GM12878 (cell line): ENCODE measurements around the gene GMPPA. TPM values are rescaled to one million over a fixed set of nuclear protein-coding genes. Genes with fewer than 3 reads are reported as not detected.

Source experiments
- ATAC-seq: fragments of 200-7000 bp; cut with Tn5 transposase; 3 replicates; pipeline ENCODE4 v1.9.1; 2020; ENCODE audit warnings: mild to moderate bottlenecking, moderate library complexity
- BruUV-seq: library from RNA; stranded (reverse); fragments of 400-500 nt; replicated peaks from 2 replicates; lab custom pipeline; 2021; lab: Mats Ljungman, UMichigan
- CTCF ChIA-PET: fragments of 300-600 bp; sonication (Branson Sonifier 250); formaldehyde crosslinking; extraction: SDS; loops from one replicate; lab custom pipeline; 2021; ENCODE audit warnings: inconsistent platforms; lab: Yijun Ruan, JAX
- POLR2A ChIA-PET: fragments of 350-600 bp; formaldehyde crosslinking; extraction: SDS; loops from one replicate; lab custom pipeline; 2021; ENCODE audit warnings: inconsistent platforms; lab: Charles Lee
- RAD21 ChIA-PET: fragments of 300-600 bp; sonication (Branson Sonifier 250); formaldehyde crosslinking; loops from one replicate; lab custom pipeline; 2023; ENCODE audit warnings: antibody characterized with exemption; ENCODE audit not compliant: unreplicated experiment; lab: Charles Lee
- SMC1A ChIA-PET: fragments of 300-600 bp; sonication (Branson Sonifier 250); formaldehyde crosslinking; loops from one replicate; lab custom pipeline; 2023; ENCODE audit not compliant: unreplicated experiment, uncharacterized antibody; lab: Charles Lee
- DNase-seq: peaks from one replicate; pipeline ENCODE4 v3.0.0-alpha.2; 2011; ENCODE audit warnings: low read depth, low spot score
- FAIRE-seq: peaks from 3 replicates; lab custom pipeline; 2011; peaks lifted over from hg19 to GRCh38; lab: Jason Lieb, UNC
- H2AFZ ChIP-seq: 2 replicates; pipeline ENCODE4 v1.6.0; 2011; ENCODE audit warnings: low read depth, low read length, control low read depth; ENCODE audit not compliant: control insufficient read depth
- H3K27ac ChIP-seq: 2 replicates; pipeline ENCODE4 v1.5.1; 2011; ENCODE audit warnings: control low read depth; ENCODE audit not compliant: control insufficient read depth, insufficient read depth
- H3K27me3 ChIP-seq, 2 experiments: replicated peaks in 1 of 2; 2 replicates each; pipeline versions ENCODE4 v1.6.0 to v1.6.1; 2011; ENCODE audit warnings: low read length in 1 of 2; ENCODE audit not compliant: control insufficient read depth in 2 of 2, insufficient read depth in 2 of 2
- H3K36me3 ChIP-seq, 2 experiments: 2 replicates each; pipeline ENCODE4 v1.5.1; 2011; ENCODE audit warnings: low read length in 1 of 2; ENCODE audit not compliant: control insufficient read depth in 2 of 2, insufficient read depth in 2 of 2
- H3K4me1 ChIP-seq: 2 replicates; pipeline ENCODE4 v1.6.1; 2011; ENCODE audit warnings: mild to moderate bottlenecking, low read length, moderate library complexity, mixed read lengths; ENCODE audit not compliant: control insufficient read depth, insufficient read depth
- H3K4me2 ChIP-seq: 2 replicates; pipeline ENCODE4 v1.6.0; 2011; ENCODE audit warnings: control low read depth; ENCODE audit not compliant: control insufficient read depth, insufficient read depth
- H3K4me3 ChIP-seq: fragments of 200-600 bp; sonication (generic); 2 replicates; pipeline ENCODE4 v1.5.1; 2016
- H3K79me2 ChIP-seq: 2 replicates; pipeline ENCODE4 v1.6.0; 2011; ENCODE audit warnings: low read length; ENCODE audit not compliant: control insufficient read depth, insufficient read depth
- H3K9ac ChIP-seq: 2 replicates; pipeline ENCODE4 v1.8.0; 2011; ENCODE audit warnings: low read length, control low read depth, mixed read lengths; ENCODE audit not compliant: control insufficient read depth, insufficient read depth
- H3K9me3 ChIP-seq: replicated peaks from 3 replicates; pipeline ENCODE4 v1.5.1; 2011; ENCODE audit warnings: mild to moderate bottlenecking, low read length; ENCODE audit not compliant: control insufficient read depth, insufficient read depth
- H4K20me1 ChIP-seq: 2 replicates; pipeline ENCODE4 v1.6.0; 2011; ENCODE audit not compliant: control insufficient read depth, insufficient read depth
- ATF2 ChIP-seq: IDR thresholded peaks from 2 replicates; pipeline ENCODE4 v1.6.1; 2012; ENCODE audit warnings: low read length, inconsistent platforms
- ATF7 ChIP-seq: fragments of 450-650 bp; IDR thresholded peaks from 2 replicates; pipeline ENCODE4 v1.6.1; 2016; ENCODE audit warnings: low read depth, mild to moderate bottlenecking
- BRCA1 ChIP-seq: IDR thresholded peaks from 2 replicates; pipeline ENCODE4 v1.6.1; 2011; ENCODE audit warnings: low read depth, low read length, improper control_type of control experiment
- CBFB ChIP-seq: IDR thresholded peaks from 2 replicates; pipeline ENCODE4 v1.6.1; 2016; ENCODE audit warnings: antibody characterized with exemption, low read depth
- GATAD2B ChIP-seq: fragments of 450-650 bp; conservative IDR thresholded peaks from 2 replicates; pipeline ENCODE4 v1.6.1; 2017; ENCODE audit warnings: low read depth, mild to moderate bottlenecking, moderate library complexity
- HDAC2 ChIP-seq: fragments of 200-600 bp; sonication (generic); IDR thresholded peaks from 2 replicates; pipeline ENCODE4 v1.6.1; 2017
- KDM1A ChIP-seq: fragments of 200-600 bp; sonication (generic); IDR thresholded peaks from 2 replicates; pipeline ENCODE4 v1.6.1; 2016; ENCODE audit warnings: borderline replicate concordance
- MYC ChIP-seq: IDR thresholded peaks from 2 replicates; pipeline ENCODE4 v1.6.1; 2011; ENCODE audit warnings: mild to moderate bottlenecking, low read length, moderate library complexity, inconsistent platforms; ENCODE audit not compliant: insufficient read depth, insufficient replicate concordance, insufficient read length, severe bottlenecking
- NFIC ChIP-seq: IDR thresholded peaks from 2 replicates; pipeline ENCODE4 v1.6.1; 2012; ENCODE audit warnings: low read depth, mild to moderate bottlenecking, inconsistent platforms, low read length, moderate library complexity
- NR2C1 ChIP-seq: fragments of 450-650 bp; IDR thresholded peaks from 2 replicates; pipeline ENCODE4 v1.6.1; 2017; ENCODE audit warnings: antibody characterized with exemption, mild to moderate bottlenecking, moderate library complexity
- POLR2AphosphoS5 ChIP-seq: IDR thresholded peaks from 2 replicates; pipeline ENCODE4 v1.6.1; 2011; ENCODE audit warnings: mild to moderate bottlenecking, low read length, inconsistent platforms
- RB1 ChIP-seq: fragments of 450-650 bp; formaldehyde crosslinking; IDR thresholded peaks from 2 replicates; pipeline ENCODE4 v1.6.1; 2017; ENCODE audit warnings: mild to moderate bottlenecking, borderline replicate concordance
- RELB ChIP-seq: fragments of 450-650 bp; IDR thresholded peaks from 2 replicates; pipeline ENCODE4 v1.6.1; 2017; ENCODE audit warnings: low read depth, mild to moderate bottlenecking, moderate library complexity
- RUNX3 ChIP-seq: IDR thresholded peaks from 2 replicates; pipeline ENCODE4 v1.6.1; 2012; ENCODE audit warnings: low read length, inconsistent platforms
- STAT3 ChIP-seq: IDR thresholded peaks from 2 replicates; pipeline ENCODE4 v1.6.1; 2011; ENCODE audit warnings: low read depth, low read length, improper control_type of control experiment
- ZNF274 ChIP-seq: IDR thresholded peaks from one replicate; pipeline ENCODE4 v1.8.0; 2011; ENCODE audit not compliant: insufficient read length, insufficient read depth
- WGBS: methylation state at CpG from one replicate; pipeline ENCODE4 v1.1.6; 2016; ENCODE audit warnings: low lambda C conversion rate; ENCODE audit not compliant: insufficient replicate concordance, insufficient coverage; ENCODE audit errors: missing lambda C conversion rate; 5-methylcytosine and 5-hydroxymethylcytosine counted together
- in situ Hi-C: fragments of 300-500 bp; cut with MboI; formaldehyde crosslinking; loops from 9 replicates; pipeline ENCODE4 v1.14.3; 2018; ENCODE audit warnings: mixed read lengths
- intact Hi-C: fragments of 100-400 bp; cut with micrococcal nuclease; formaldehyde crosslinking; loops from one replicate; pipeline ENCODE4 v1.14.2; 2022; ENCODE audit not compliant: unreplicated experiment
- polyA plus RNA-seq, 11 experiments: library from polyadenylated mRNA; depleted of rRNA in 4 of 11; unstranded in 6 of 11; stranded (reverse) in 5 of 11; fragments of >200 nt; fragmentation: Nextera tagmentation in 4 of 11; fragmentation: Illumina TruSeq in 1 of 11; extraction: Ambion mirVana in 4 of 11; extraction: Trizol in 1 of 11; gene quantifications; 1 replicate in 1 of 11; 2 replicates in 10 of 11; pipeline versions ENCODE4 v1.2.1 to v1.2.3, GENCODE V29; 2011 to 2016; ENCODE audit warnings: inconsistent platforms in 2 of 11, missing spikeins in 2 of 11, low read depth in 1 of 11
- total RNA-seq, 4 experiments: library from RNA; depleted of rRNA in 3 of 4; stranded (reverse); fragments of >200 nt in 3 of 4; fragmentation: Illumina TruSeq in 1 of 4; extraction: Trizol in 1 of 4; gene quantifications; 2 replicates each; pipeline versions ENCODE4 v1.2.1 to v1.2.3, GENCODE V29; 2013 to 2021
- TF ChIP-seq, protein P1 (sequence below): fragments of 450-650 bp; formaldehyde crosslinking; IDR thresholded peaks from 2 replicates; pipeline ENCODE4 v1.5.0; 2022; ENCODE audit warnings: mild to moderate bottlenecking, missing genetic modification characterization

Gene GMPPA
- total and polyA plus RNA-seq, 10 of the 15 experiments (the other 5 are each of a cell fraction or from before 2014, with no cell fraction given): 1.9 to 83.2 (median 45.0) TPM

DNA sequence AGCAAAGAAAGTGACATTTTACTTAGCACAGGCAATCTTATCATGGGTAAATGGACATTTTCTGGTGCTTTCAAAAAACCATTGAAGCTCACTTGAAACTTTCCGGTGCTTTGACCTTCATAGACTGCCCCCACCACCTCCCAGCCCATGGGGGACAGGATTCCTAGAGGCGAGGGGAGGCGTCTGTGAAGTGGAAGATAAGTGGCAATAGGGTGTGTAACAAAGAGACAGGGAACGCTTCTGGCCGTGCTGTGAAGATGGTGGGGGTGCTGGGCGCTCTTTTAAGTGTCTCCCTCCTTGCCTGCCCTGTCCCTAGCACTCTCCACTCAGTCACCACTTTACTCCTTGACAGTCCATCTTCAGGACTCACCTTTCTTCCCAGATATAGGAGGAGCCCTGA lies 23.4 kb upstream of the GMPPA start:
- WGBS: 12% methylated on average over 6 of the region's 6 CpGs
- no peaks in the 10 kb centered on the region; a peak in 2 of 4 replicates for H3K27me3 ChIP-seq
- H3K4me1 ChIP-seq: no peaks in the 10 kb centered on the region
- TF ChIP-seq CBFB (no peak), RUNX3 (no peak), ZNF274 (no peak), BRCA1 (no peak), RELB (no peak), GATAD2B (no peak), MYC (no peak), POLR2AphosphoS5 (no peak), HDAC2 (no peak), KDM1A (no peak), ATF7 (no peak), NR2C1 (no peak), NFIC (no peak), STAT3 (no peak), ATF2 (no peak), RB1 (no peak)
- TF ChIP-seq, protein P1, sequence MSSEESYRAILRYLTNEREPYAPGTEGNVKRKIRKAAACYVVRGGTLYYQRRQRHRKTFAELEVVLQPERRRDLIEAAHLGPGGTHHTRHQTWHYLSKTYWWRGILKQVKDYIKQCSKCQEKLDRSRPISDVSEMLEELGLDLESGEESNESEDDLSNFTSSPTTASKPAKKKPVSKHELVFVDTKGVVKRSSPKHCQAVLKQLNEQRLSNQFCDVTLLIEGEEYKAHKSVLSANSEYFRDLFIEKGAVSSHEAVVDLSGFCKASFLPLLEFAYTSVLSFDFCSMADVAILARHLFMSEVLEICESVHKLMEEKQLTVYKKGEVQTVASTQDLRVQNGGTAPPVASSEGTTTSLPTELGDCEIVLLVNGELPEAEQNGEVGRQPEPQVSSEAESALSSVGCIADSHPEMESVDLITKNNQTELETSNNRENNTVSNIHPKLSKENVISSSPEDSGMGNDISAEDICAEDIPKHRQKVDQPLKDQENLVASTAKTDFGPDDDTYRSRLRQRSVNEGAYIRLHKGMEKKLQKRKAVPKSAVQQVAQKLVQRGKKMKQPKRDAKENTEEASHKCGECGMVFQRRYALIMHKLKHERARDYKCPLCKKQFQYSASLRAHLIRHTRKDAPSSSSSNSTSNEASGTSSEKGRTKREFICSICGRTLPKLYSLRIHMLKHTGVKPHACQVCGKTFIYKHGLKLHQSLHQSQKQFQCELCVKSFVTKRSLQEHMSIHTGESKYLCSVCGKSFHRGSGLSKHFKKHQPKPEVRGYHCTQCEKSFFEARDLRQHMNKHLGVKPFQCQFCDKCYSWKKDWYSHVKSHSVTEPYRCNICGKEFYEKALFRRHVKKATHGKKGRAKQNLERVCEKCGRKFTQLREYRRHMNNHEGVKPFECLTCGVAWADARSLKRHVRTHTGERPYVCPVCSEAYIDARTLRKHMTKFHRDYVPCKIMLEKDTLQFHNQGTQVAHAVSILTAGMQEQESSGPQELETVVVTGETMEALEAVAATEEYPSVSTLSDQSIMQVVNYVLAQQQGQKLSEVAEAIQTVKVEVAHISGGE (CRISPR knock-in tag): no peak
- TF ChIP-seq, all 136 proteins: peak for 0
- Histone ChIP-seq H4K20me1 (no peaks in the 10 kb centered on the region), H3K27ac (no peak overlapping the region), H3K4me3 (no peak overlapping the region), H3K4me2 (no peak overlapping the region), H3K36me3 (no peaks in the 10 kb centered on the region), H2AFZ (no peak overlapping the region), H3K9ac (no peak overlapping the region), H3K9me3 (no peaks in the 10 kb centered on the region), H3K79me2 (no peaks in the 10 kb centered on the region)
- ChIA-PET CTCF (interaction anchor here (0.8 to 4.0 kb wide), 2 partner anchors 25 to 53 kb away, joined by 4 to 25 read pairs; no protein-coding TSS in a partner anchor), POLR2A (no interaction called here), RAD21 (interaction anchor here (0.7 kb wide), 1 partner anchor 323 kb away, joined by 3 read pairs; no protein-coding TSS in a partner anchor), SMC1A (no interaction called here)
- in situ Hi-C loops: no loop called here
- ATAC-seq (no peak), FAIRE-seq (no peak), DNase-seq (no peak)
- intact Hi-C loops: loop anchor here (10.0 kb wide), 1 partner anchor 160 kb away; no protein-coding TSS in a partner anchor
- BruUV-seq: no TSS peak
